Activated T-cell treated with anti-CD3 and anti-CD28 coated beads, Interleukin-2, amount 50 U/mL, for 72 hours (primary cell): Measurements from ENCODE around the gene HAO1. TPM values are rescaled to one million over a fixed set of nuclear protein-coding genes. Genes with fewer than 3 reads are reported as not detected.

Experiments used
- ATAC-seq, 2 donors: fragments of 150-1000 bp; cut with Tn5 transposase; replicated peaks in 1 of 2; 2 replicates each; pipeline ENCODE4 v1.10.0; 2021; ENCODE audit warnings: moderate library complexity in 2 of 2, mild to moderate bottlenecking in 1 of 2
- DNase-seq, 2 donors: peaks; one replicate each; pipeline ENCODE4 v3.0.0; 2021 to 2022; ENCODE audit warnings: mixed read lengths in 1 of 2
- H3K27ac Mint-ChIP-seq: one replicate; pipeline ENCODE4 v1.8.0; 2022; ENCODE audit warnings: mild to moderate bottlenecking, moderate library complexity, mixed read lengths
- H3K27me3 Mint-ChIP-seq: one replicate; pipeline ENCODE4 v1.8.0; 2022; ENCODE audit warnings: low read depth, mixed read lengths
- H3K36me3 Mint-ChIP-seq, 2 donors: one replicate each; pipeline ENCODE4 v1.8.0; 2022; ENCODE audit warnings: mixed read lengths in 2 of 2, mild to moderate bottlenecking in 1 of 2; ENCODE audit not compliant: insufficient read depth in 2 of 2
- H3K4me1 Mint-ChIP-seq: one replicate; pipeline ENCODE4 v1.8.0; 2022; ENCODE audit warnings: low read depth, mixed read lengths
- H3K4me3 Mint-ChIP-seq, 2 donors: one replicate each; pipeline ENCODE4 v1.8.0; 2022; ENCODE audit warnings: mild to moderate bottlenecking in 2 of 2, mixed read lengths in 2 of 2, moderate library complexity in 2 of 2
- H3K9me3 Mint-ChIP-seq, 2 donors: one replicate each; pipeline ENCODE4 v1.8.0; 2022; ENCODE audit warnings: mixed read lengths in 2 of 2
- total RNA-seq, 2 donors: library from RNA; stranded (reverse); gene quantifications; one replicate each; pipeline ENCODE4 v1.2.3, GENCODE V29; 2022

Gene HAO1
- total RNA-seq, 2 donors from 2014 or later, result not detected

GRCh38 chr20:7911586-7912330 lies 28.5 kb downstream of the HAO1 start:
- DNase-seq, result no peak
- no peaks in the 10 kb centered on the region for H3K4me1 Mint-ChIP-seq
- ATAC-seq, result no peak
- no peaks in the 10 kb centered on the region for H3K9me3 Mint-ChIP-seq
- H3K4me3 Mint-ChIP-seq, result no peak overlapping the region
- H3K27me3 Mint-ChIP-seq, result no peaks in the 10 kb centered on the region
- H3K27ac Mint-ChIP-seq, result no peak overlapping the region
- no peaks in the 10 kb centered on the region for H3K36me3 Mint-ChIP-seq

- H3K27ac Mint-ChIP-seq, result no peak overlapping the region
- H3K4me3 Mint-ChIP-seq, result no peak overlapping the region
- H3K36me3 Mint-ChIP-seq, result no peaks in the 10 kb centered on the region
- no peaks in the 10 kb centered on the region for H3K27me3 Mint-ChIP-seq
- no peak for DNase-seq
- H3K9me3 Mint-ChIP-seq, result peaks cover 0 to 2% of the 10 kb centered on the region in 2 donors
- no peak for ATAC-seq
- H3K4me1 Mint-ChIP-seq, result no peaks in the 10 kb centered on the region
Observed at GRCh38 chr20:7908905-7909304, 31.4 kb downstream of the HAO1 start.

- Mint-ChIP-seq H3K4me1 (no peaks in the 10 kb centered on the region), H3K9me3 (peaks cover 0 to 6% of the 10 kb centered on the region in 2 donors), H3K27me3 (no peaks in the 10 kb centered on the region), H3K36me3 (peaks cover 0 to 3% of the 10 kb centered on the region in 2 donors), H3K4me3 (no peak overlapping the region), H3K27ac (no peak overlapping the region)
- ATAC-seq (no peak), DNase-seq (no peak)
Observed at GRCh38 chr20:7903429-7903828, 36.8 kb downstream of the HAO1 start.

- H3K4me3 Mint-ChIP-seq, result no peak overlapping the region
- DNase-seq (no peak), ATAC-seq (no peak)
- H3K27ac Mint-ChIP-seq, result no peak overlapping the region
- no peaks in the 10 kb centered on the region for H3K4me1 Mint-ChIP-seq
- peaks cover 0 to 3% of the 10 kb centered on the region in 2 donors for H3K36me3 Mint-ChIP-seq
- peaks cover 0 to 6% of the 10 kb centered on the region in 2 donors for H3K9me3 Mint-ChIP-seq
- no peaks in the 10 kb centered on the region for H3K27me3 Mint-ChIP-seq
Observed at GRCh38 chr20:7902879-7903278, 37.4 kb downstream of the HAO1 start.

- ATAC-seq (no peak), DNase-seq (no peak)
- Mint-ChIP-seq H3K36me3 (no peaks in the 10 kb centered on the region), H3K4me3 (no peak overlapping the region), H3K9me3 (no peaks in the 10 kb centered on the region), H3K27me3 (no peaks in the 10 kb centered on the region), H3K27ac (no peak overlapping the region), H3K4me1 (no peaks in the 10 kb centered on the region)
Observed at GRCh38 chr20:7897781-7898364, 42.4 kb downstream of the HAO1 start.

- Mint-ChIP-seq H3K27ac (no peak overlapping the region), H3K4me1 (no peaks in the 10 kb centered on the region), H3K4me3 (no peak overlapping the region), H3K9me3 (peaks cover 0 to 2% of the 10 kb centered on the region in 2 donors), H3K36me3 (peaks cover 0 to 1% of the 10 kb centered on the region in 2 donors), H3K27me3 (no peaks in the 10 kb centered on the region)
- ATAC-seq (no peak), DNase-seq (no peak)
Observed at GRCh38 chr20:7893014-7893730, 47.1 kb downstream of the HAO1 start.

GRCh38 chr20:7891705-7892104 lies 48.6 kb downstream of the HAO1 start:
- Mint-ChIP-seq H3K36me3 (peaks cover 0 to 1% of the 10 kb centered on the region in 2 donors), H3K27me3 (no peaks in the 10 kb centered on the region), H3K27ac (no peak overlapping the region), H3K9me3 (peaks cover 0 to 2% of the 10 kb centered on the region in 2 donors), H3K4me1 (no peaks in the 10 kb centered on the region), H3K4me3 (no peak overlapping the region)
- ATAC-seq (no peak), DNase-seq (no peak)

GRCh38 chr20:7889736-7890135 lies 50.5 kb downstream of the HAO1 start:
- H3K4me3 Mint-ChIP-seq, result no peak overlapping the region
- no peaks in the 10 kb centered on the region for H3K4me1 Mint-ChIP-seq
- ATAC-seq, result no peak
- peaks cover 0 to 1% of the 10 kb centered on the region in 2 donors for H3K36me3 Mint-ChIP-seq
- H3K9me3 Mint-ChIP-seq, result peaks cover 0 to 2% of the 10 kb centered on the region in 2 donors
- DNase-seq, result no peak
- no peak overlapping the region for H3K27ac Mint-ChIP-seq
- H3K27me3 Mint-ChIP-seq, result no peaks in the 10 kb centered on the region

- Mint-ChIP-seq H3K9me3 (peaks cover 0 to 1% of the 10 kb centered on the region in 2 donors), H3K4me1 (no peaks in the 10 kb centered on the region), H3K27ac (no peak overlapping the region), H3K27me3 (no peaks in the 10 kb centered on the region), H3K36me3 (no peaks in the 10 kb centered on the region), H3K4me3 (no peak overlapping the region)
- ATAC-seq (no peak), DNase-seq (no peak)
Observed at GRCh38 chr20:7883741-7884140, 56.5 kb downstream of the HAO1 start.

GRCh38 chr20:7883309-7883708 lies 56.9 kb downstream of the HAO1 start:
- Mint-ChIP-seq H3K9me3 (peaks cover 0 to 1% of the 10 kb centered on the region in 2 donors), H3K4me1 (no peaks in the 10 kb centered on the region), H3K27me3 (no peaks in the 10 kb centered on the region), H3K4me3 (no peak overlapping the region), H3K27ac (no peak overlapping the region), H3K36me3 (no peaks in the 10 kb centered on the region)
- DNase-seq (no peak), ATAC-seq (no peak)

- H3K4me1 Mint-ChIP-seq, result no peaks in the 10 kb centered on the region
- H3K9me3 Mint-ChIP-seq, result peaks cover 0 to 1% of the 10 kb centered on the region in 2 donors
- H3K36me3 Mint-ChIP-seq, result no peaks in the 10 kb centered on the region
- H3K27ac Mint-ChIP-seq, result no peak overlapping the region
- DNase-seq, result no peak
- ATAC-seq, result no peak
- H3K27me3 Mint-ChIP-seq, result no peaks in the 10 kb centered on the region
- H3K4me3 Mint-ChIP-seq, result no peak overlapping the region
Observed at GRCh38 chr20:7882076-7882475, 58.2 kb downstream of the HAO1 start.

GRCh38 chr20:7881551-7881950 lies 58.7 kb downstream of the HAO1 start:
- DNase-seq (no peak), ATAC-seq (no peak)
- H3K9me3 Mint-ChIP-seq, result peaks cover 0 to 1% of the 10 kb centered on the region in 2 donors
- no peaks in the 10 kb centered on the region for H3K27me3 Mint-ChIP-seq
- H3K4me1 Mint-ChIP-seq, result no peaks in the 10 kb centered on the region
- no peak overlapping the region for H3K4me3 Mint-ChIP-seq
- H3K27ac Mint-ChIP-seq, result no peak overlapping the region
- H3K36me3 Mint-ChIP-seq, result no peaks in the 10 kb centered on the region

GRCh38 chr20:7879883-7880282 lies 60.4 kb downstream of the HAO1 start:
- no peak for ATAC-seq
- Mint-ChIP-seq H3K4me1 (no peaks in the 10 kb centered on the region), H3K27me3 (no peaks in the 10 kb centered on the region), H3K27ac (no peak overlapping the region), H3K4me3 (no peak overlapping the region), H3K9me3 (peaks cover 0 to 1% of the 10 kb centered on the region in 2 donors), H3K36me3 (no peaks in the 10 kb centered on the region)
- no peak for DNase-seq
